Activated B cell treated with CpG ODN at 0.5 μM for 24 hours (primary cell): ENCODE measurements around the gene SLC25A38. TPM values are rescaled to one million over a fixed set of nuclear protein-coding genes. Genes with fewer than 3 reads are reported as not detected.
"Not testable (repeated sequence)": the region's sequence is repeated elsewhere in the genome, so short reads cannot be mapped to it uniquely, and the experiment has no call there.

ENCODE experiments used
- ATAC-seq: fragments of 200-7000 bp; cut with Tn5 transposase; one replicate; pipeline ENCODE4 v1.10.0; 2021; ENCODE audit warnings: low read depth, mild to moderate bottlenecking, moderate library complexity
- CTCF ChIA-PET: fragments of 350-600 bp; sonication (Branson Sonifier 250); formaldehyde crosslinking; loops from one replicate; lab custom pipeline; 2021; ENCODE audit warnings: antibody characterized with exemption; lab: Charles Lee
- POLR2A ChIA-PET: fragments of 350-600 bp; sonication (Branson Sonifier 250); formaldehyde crosslinking; loops from one replicate; lab custom pipeline; 2021; ENCODE audit warnings: antibody characterized with exemption; lab: Charles Lee
- DNase-seq: peaks from one replicate; pipeline ENCODE4 v3.0.0; 2022
- H3K27ac Mint-ChIP-seq: one replicate; pipeline ENCODE4 v1.8.0; 2020; ENCODE audit warnings: mixed read lengths
- H3K27me3 Mint-ChIP-seq: one replicate; pipeline ENCODE4 v1.8.0; 2021; ENCODE audit warnings: mixed read lengths
- H3K36me3 Mint-ChIP-seq: one replicate; pipeline ENCODE4 v1.8.0; 2021; ENCODE audit warnings: low read depth, mixed read lengths
- H3K4me1 Mint-ChIP-seq: one replicate; pipeline ENCODE4 v1.8.0; 2021; ENCODE audit warnings: mixed read lengths
- H3K4me3 Mint-ChIP-seq: one replicate; pipeline ENCODE4 v1.8.0; 2020; ENCODE audit warnings: mild to moderate bottlenecking, mixed read lengths
- H3K9me3 Mint-ChIP-seq: one replicate; pipeline ENCODE4 v1.8.0; 2020; ENCODE audit warnings: mixed read lengths
- CTCF ChIP-seq: fragments of 200-600 bp; IDR thresholded peaks from one replicate; pipeline ENCODE4 v1.8.0; 2022; ENCODE audit warnings: antibody characterized with exemption, mild to moderate bottlenecking
- intact Hi-C: fragments of 100-400 bp; cut with micrococcal nuclease; formaldehyde crosslinking; loops from one replicate; pipeline ENCODE4 v1.15.1; 2024
- total RNA-seq: library from RNA; stranded (reverse); gene quantifications from 2 replicates; pipeline ENCODE4 v1.2.3, GENCODE V29; 2022

The SLC25A38 gene
- total RNA-seq, 1 donor from 2014 or later = 52.9 TPM

DNA sequence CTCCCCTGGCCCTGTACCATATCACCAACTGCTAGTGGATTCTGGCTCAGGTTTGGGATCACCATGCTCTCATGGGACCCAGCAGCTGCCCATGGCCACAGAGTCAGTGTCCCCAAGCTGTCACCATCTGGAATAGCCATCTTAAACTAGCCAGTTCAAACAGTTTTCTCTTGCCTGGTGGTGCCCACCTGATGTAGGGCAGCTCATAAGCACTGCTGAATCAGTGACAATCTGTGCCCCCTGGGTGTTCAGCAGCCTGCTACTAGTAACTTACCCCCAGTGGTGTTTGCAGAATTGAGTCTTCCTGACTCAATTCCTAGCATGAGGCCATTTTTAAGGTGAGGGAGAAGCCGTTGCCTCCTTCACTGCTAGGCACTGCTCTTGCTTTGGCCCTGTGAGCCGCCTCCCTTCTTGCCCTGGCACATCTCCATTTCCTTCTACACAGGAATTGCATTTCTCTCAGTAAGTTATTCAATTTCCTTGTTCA is 31.3 kb downstream of the SLC25A38 start:
- ChIA-PET CTCF (no interaction called here), POLR2A (interaction anchor here (0.5 to 2.1 kb wide), 5 partner anchors 8 to 26 kb away, joined by 3 to 15 read pairs (median 4); partner anchors contain the start of gene RPSA)
- intact Hi-C loops = no loop called here
- peaks cover 59% of the 10 kb centered on the region for H3K36me3 Mint-ChIP-seq
- H3K4me1 Mint-ChIP-seq = peaks cover 24% of the 10 kb centered on the region
- peak overlapping the region; percentile 43 for H3K27ac Mint-ChIP-seq
- TF ChIP-seq CTCF = no peak
- H3K4me3 Mint-ChIP-seq = no peak overlapping the region
- no peak for DNase-seq
- ATAC-seq = peak; percentile 10
- H3K27me3 Mint-ChIP-seq = no peaks in the 10 kb centered on the region
- H3K9me3 Mint-ChIP-seq = no peaks in the 10 kb centered on the region

DNA sequence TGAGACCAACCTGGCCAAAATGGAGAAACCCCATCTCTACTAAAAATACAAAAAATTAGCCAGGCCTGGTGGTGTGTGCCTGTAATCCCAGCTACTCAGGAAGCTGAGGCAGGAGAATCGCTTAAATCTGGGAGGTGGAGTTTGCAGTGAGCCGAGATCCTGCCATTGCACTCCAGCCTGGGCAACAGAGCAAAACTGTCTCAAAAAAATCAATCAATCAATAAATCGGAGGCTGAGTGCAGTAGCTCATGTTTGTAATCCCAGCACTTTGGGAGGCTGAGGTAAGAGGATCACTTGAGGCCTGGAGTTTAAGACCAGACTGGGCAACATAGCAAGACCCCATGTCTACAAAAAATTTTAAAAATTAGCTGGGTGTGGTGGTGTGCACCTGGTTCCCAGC is 32.1 kb downstream of the SLC25A38 start:
- H3K27me3 Mint-ChIP-seq, CTCF ChIA-PET, H3K27ac Mint-ChIP-seq, H3K4me3 Mint-ChIP-seq, H3K9me3 Mint-ChIP-seq, ATAC-seq, intact Hi-C loops, DNase-seq: not testable (repeated sequence)
- POLR2A ChIA-PET = interaction anchor here (0.7 to 2.1 kb wide), 4 partner anchors 8 to 1159 kb away, joined by 3 to 15 read pairs (median 4); partner anchors contain the start of gene RPSA
- H3K36me3 Mint-ChIP-seq = peaks cover 51% of the 10 kb centered on the region
- H3K4me1 Mint-ChIP-seq = peaks cover 16% of the 10 kb centered on the region

DNA sequence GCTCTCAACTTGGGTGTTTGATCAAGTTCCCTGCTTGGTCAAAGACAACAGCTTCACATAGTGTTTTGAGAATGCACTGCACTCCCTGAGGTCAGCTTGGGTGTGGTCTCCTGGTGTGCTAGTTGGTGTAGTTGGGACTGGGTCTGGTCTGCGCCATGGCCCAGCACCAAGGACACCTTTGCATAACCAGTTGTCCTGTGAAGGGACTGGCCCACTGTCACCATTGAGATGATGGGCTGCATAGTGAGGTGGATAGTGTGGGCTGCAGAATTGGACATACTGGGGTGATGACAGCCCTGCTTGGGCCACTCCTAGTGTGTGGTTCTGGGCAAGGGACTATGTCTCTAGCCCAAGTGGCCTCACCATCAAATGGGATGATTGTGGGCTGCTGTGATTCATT is 32.8 kb downstream of the SLC25A38 start:
- CTCF ChIA-PET = no interaction called here
- no peak overlapping the region for H3K4me3 Mint-ChIP-seq
- intact Hi-C loops = loop anchor here (2.0 kb wide), 1 partner anchor 33 kb away; no protein-coding TSS in a partner anchor
- no peak for ATAC-seq
- peaks cover 45% of the 10 kb centered on the region for H3K36me3 Mint-ChIP-seq
- DNase-seq = no peak
- H3K4me1 Mint-ChIP-seq = peaks cover 11% of the 10 kb centered on the region
- no peaks in the 10 kb centered on the region for H3K9me3 Mint-ChIP-seq
- no peak overlapping the region for H3K27ac Mint-ChIP-seq
- POLR2A ChIA-PET = interaction anchor here (0.6 to 2.1 kb wide), 3 partner anchors 9 to 31 kb away, joined by 3 to 15 read pairs (median 3); partner anchors contain the start of gene RPSA
- H3K27me3 Mint-ChIP-seq = no peaks in the 10 kb centered on the region
- TF ChIP-seq CTCF = no peak

GRCh38 chr3:39416998-39417397 is 33.8 kb downstream of the SLC25A38 start:
- H3K27ac Mint-ChIP-seq, ATAC-seq, H3K4me3 Mint-ChIP-seq, DNase-seq, H3K9me3 Mint-ChIP-seq, CTCF ChIA-PET, H3K27me3 Mint-ChIP-seq, H3K4me1 Mint-ChIP-seq: not testable (repeated sequence)
- POLR2A ChIA-PET = interaction anchor here (1.1 kb wide), 1 partner anchor 11 kb away, joined by 5 read pairs; the partner anchor contains the start of gene RPSA
- intact Hi-C loops = loop anchor here (2.0 kb wide), 1 partner anchor 32 kb away; no protein-coding TSS in a partner anchor
- H3K36me3 Mint-ChIP-seq = peaks cover 38% of the 10 kb centered on the region

- H3K36me3 Mint-ChIP-seq = peaks cover 21% of the 10 kb centered on the region
- POLR2A ChIA-PET, H3K9me3 Mint-ChIP-seq, H3K27ac Mint-ChIP-seq, intact Hi-C loops, DNase-seq, CTCF ChIA-PET, H3K4me1 Mint-ChIP-seq, ATAC-seq, H3K4me3 Mint-ChIP-seq, H3K27me3 Mint-ChIP-seq: not testable (repeated sequence)
These were observed 35.5 kb downstream of the SLC25A38 start for GRCh38 chr3:39418556-39419225.

GRCh38 chr3:39419742-39420315 is 36.7 kb downstream of the SLC25A38 start:
- ChIA-PET CTCF (no interaction called here), POLR2A (interaction anchor here (1.0 kb wide), 1 partner anchor 8 kb away, joined by 3 read pairs; no protein-coding TSS in a partner anchor)
- DNase-seq (no peak), ATAC-seq (no peak)
- H3K27ac Mint-ChIP-seq = no peak overlapping the region
- TF ChIP-seq CTCF = no peak
- intact Hi-C loops = no loop called here
- H3K4me1 Mint-ChIP-seq = peaks cover 5% of the 10 kb centered on the region
- peaks cover 10% of the 10 kb centered on the region for H3K36me3 Mint-ChIP-seq
- H3K4me3 Mint-ChIP-seq = no peak overlapping the region
- H3K9me3 Mint-ChIP-seq = no peaks in the 10 kb centered on the region
- no peaks in the 10 kb centered on the region for H3K27me3 Mint-ChIP-seq
